IPS DF 4.7 (cell line): ENCODE data around the gene ADM2.

Experiments
- DNase-seq: peaks from one replicate; pipeline ENCODE4 v3.0.0-alpha.2; 2013; ENCODE audit warnings: low spot score; ENCODE audit errors: extremely low read depth

ADM2 gene

DNA sequence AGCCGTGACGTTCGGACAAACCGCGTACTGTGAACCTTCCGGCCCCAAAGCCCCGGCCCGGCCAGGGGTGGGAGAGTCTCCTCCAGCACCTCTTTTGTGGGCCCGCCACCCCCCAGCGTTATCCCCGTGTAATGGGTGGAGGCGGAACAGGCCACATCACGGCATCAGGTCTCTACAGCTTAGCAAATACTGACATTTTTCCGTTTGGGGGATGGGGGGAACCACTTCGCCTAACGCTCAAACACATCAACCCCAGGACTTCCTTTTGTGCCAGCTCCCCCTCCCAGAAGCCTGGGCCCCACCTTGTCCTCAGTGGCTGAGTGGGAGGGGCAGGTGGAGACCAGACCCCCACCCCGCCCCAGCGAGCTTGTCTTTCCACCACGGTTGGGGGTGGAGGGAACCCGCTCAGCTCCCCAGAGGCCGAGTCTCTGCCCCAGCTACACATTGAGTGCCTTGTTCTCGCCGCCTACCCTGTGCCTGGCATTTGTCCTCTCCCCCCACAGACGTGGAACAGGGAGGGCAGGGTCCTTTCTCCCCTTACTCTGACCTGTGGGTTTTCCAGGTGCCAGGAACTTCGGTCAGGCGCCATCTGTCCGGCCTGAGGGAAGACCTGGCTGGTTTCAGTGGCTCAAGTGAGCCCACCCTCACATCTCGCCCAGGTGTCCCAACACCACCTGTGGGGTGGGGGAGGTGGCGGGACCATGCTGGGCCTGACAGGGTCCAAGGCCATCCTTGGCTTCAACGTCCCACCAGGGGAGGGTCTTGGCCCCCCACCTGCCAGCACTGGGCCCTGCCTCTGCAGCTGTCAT is 36.1 kb upstream of the ADM2 start:
- no peak for DNase-seq

DNA sequence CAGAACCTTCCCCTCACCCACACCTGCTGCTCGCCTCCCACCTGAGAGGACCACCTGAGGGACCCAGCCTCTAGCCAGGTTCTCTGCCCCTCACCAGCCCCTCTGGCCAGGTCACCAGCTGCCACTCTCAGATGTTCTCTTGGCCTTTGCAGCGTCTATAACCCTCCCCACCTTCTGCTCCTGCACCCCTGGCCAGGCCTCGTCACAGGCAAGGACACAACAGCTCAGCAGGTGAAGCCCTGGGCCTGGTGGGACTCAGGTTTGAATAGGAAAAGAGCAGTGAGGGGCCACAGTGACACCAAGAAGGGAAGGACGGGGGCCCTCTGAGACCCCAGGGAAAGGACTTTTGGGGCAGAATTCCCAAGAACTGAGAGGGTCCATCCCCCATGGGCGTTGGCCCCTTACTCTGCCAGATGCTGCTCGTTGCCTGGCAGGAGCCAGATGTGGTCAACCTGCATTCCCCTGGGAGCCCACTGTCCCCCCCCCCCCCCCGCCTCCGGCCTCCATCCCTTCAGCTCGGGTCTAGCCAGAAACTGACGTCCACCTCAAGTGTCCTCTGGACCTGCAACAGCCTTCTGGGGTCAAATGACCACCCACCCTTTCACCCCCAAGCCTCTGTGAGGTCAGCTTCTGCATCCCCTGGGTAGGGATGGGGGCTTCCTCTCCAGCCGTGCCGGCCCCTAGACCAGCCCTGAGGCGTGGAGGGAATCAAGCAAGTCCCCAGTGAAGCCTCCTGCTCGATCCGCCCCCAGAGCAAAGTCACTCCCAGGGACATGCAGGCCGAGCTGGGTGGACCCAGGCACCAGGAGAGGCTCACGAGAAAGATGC is 35.2 kb upstream of the ADM2 start:
- DNase-seq: no peak

DNA sequence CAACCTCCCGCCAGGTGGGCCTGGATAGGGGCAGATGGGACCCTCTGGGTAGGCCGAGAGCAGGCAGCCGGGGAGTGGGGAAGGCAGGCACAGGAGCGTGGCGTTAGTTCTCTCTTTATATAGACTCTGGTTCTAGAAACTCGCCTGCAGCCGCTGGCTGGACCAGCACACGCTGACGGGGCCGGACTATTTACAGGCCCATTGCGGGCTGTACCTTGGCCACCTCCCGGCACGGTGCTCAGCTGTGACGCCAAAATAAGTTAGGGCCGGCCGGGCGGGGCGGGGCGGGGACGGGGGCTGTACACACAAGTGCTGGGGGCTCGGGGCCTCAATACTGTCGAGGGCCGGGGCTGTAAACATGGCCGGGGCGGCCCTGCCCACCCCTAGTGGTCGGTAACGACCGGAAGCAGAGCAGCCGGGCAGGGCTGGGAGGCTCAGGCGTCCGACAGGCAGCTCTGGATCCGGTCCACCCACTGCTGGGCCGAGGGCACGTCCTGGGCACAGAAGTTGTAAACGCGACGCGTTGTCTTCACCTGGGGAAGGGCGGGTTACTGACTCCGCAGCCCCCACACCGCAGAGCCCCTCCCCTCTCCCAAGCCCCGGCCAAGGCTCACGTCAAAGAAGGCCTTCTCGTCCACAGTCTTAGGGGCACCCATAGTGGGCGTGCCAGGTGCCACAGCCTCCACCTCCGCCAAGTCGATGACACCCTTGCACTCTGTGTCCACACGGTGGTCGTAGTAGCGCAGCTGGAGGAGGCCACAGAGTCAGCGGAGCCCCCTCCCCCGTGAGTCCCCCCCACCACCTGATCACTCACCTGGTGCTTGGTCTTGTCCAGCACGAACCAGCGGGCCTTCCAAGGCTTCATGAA is 34.4 kb upstream of the ADM2 start:
- no peak for DNase-seq

DNA sequence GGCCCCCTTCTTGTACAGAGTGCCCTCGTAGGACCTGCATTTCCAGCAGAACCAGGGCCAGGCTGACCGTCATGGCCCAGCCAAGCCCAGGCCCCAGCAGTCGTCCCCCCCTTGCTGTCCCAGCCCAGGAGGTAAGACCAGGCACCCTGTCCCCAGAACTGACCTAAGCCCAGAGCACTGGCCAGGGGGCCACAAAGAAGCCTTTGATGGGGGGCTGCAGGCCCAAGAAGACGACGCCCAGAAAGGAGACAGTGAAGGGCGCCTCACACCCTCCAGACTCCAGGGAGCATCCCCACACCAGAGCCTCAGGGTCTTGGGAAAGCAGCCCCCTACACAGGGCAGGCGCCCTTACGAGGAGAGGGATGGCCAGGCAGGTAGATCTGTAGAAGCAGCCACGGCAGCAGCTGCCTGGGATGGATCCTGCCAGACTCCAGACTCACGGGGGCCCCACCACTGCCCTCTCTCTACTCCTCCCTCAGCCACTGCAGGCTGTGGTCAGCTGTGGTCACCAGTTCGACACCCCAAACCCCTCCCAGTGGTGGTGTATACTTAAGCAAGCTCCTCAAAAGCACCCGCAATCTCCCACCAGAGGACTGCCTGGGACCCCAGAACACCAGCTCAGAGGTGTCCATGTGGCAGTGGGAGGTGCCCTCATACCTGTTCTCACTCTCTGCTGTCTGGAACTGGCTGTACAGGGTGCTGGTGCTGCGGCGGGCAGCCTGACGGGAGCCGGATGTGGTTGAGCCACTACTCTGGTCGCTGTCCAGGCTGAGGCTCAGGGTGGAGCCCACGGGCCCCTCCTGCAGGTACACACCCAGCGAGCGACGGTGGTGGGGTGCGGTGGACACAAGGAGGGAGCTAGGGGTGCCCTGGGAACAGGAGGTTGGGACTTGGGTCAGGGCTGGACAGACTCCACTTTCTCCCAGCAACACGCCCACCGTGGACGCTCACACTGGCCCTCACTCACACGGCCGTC is 33.5 kb upstream of the ADM2 start:
- no peak for DNase-seq

DNA sequence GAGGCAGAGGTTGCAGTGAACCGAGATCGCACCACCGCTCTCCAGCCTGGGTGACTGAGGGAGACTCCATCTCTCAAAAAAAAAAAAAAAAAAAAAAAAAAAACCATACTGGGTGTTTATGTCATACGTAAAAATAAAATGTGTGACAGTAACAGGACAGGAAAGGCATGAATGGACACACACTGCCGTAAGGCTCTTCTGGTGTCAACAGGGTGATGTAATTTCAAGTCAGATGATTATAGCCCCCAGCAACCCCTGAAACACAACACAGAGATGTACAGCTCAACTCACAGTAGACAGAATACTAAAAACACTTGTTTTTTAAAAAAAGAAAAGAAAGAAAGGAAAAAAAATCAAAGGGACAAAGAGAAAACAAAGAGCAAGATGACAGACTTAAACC is 28.7 kb upstream of the ADM2 start:
- no peak for DNase-seq

DNA sequence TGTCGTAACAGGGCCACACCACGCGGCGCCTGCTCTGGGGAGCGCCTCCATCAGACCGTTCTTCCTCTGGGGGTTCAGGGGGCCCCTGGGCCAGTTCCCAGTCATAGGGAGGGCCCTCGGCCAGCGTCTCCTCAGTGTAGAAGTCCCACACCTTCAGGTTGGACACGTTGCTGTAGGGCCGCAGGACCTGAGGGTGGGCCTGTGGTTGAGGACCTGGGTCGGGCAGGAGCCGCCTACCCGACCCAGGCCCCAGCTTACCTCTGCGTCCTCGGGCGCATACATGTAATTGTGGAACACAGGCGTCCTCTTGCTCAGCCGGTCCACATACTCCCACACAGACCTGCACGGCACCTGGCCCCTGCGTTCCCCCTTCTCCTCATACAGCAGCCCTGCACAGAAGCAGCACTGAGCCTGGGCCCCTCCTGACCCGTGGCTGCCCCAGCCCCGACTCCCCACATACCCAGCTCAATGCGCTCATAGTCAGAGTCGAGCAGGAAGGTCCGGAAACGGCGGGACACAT is 26.7 kb upstream of the ADM2 start:
- DNase-seq: no peak

DNA sequence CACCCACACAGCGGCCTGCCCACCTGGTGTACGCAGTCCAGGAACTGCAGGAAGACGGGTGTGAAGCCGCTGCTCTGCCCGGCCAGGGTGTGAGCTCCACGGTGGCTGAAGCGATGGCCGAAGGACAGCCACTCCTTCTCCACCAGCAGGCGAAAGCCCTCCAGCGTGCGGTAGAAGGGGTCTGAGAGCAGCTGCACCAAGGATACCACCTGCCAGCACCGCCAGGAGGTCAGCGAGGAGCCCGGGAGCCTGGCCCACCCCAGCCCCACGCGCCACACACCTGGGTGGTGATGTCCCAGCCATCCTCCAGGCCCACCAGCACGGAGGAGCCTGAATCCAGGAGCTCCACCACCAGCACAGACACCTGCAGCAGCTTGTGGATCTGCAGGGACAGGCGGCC is 26.1 kb upstream of the ADM2 start:
- no peak for DNase-seq

DNA sequence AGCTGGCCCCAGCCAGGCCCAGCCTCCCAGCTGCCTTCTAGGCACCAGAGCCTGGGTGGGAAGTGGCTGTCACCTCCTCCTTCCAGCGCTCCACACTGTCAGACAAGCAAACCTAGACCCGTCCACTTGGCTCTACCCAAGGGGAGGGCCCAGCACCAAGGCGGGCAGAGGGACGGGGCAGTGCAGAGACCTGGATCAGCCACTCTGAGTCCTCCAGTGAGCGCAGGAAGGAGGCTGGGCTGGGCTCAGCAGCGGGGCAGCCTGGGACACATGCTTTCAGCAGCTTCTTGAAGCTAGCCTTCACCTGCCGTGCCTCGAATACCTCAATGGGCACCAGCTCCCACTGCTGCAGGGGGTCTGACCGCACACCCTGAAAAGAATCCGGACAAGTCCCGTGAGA is 25.3 kb upstream of the ADM2 start:
- no peak for DNase-seq

DNA sequence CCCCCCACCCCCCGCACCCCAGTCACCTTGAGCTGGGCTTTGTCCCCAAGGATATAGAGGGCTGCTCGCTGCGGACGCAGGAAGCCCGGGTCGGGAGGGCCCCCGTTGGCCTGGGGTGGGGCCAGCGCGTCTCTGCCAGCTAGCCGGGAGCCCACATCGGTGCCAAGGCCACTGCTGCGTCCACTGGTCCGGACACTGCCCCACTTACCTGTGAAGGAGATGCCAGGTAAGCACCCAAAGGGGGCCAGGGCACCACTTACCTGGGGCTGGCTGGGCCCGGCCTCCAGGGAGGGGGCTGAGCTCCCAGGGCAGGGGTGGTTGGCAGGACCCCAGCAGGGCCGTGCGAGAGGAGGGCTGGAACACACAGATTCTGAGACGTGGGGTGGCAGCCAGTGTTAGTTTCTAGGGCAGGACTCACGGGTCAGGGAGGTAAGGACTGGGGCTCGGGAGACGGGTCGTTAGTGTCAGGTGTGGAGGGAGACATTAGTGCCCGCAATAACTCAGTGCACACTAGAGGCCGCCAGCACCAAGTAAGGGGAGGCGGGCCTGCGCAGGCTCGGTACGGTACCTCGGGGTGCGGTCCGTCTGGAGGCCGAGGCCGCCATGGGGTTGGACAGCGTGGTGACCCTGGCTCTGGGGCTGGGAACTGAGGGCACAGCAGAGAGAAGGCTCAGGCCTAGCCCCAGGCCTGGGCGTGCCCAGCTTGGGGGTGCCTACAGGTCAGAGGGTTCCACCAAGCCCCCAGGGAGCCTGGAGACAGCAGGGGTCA is 24.7 kb upstream of the ADM2 start:
- no peak for DNase-seq

DNA sequence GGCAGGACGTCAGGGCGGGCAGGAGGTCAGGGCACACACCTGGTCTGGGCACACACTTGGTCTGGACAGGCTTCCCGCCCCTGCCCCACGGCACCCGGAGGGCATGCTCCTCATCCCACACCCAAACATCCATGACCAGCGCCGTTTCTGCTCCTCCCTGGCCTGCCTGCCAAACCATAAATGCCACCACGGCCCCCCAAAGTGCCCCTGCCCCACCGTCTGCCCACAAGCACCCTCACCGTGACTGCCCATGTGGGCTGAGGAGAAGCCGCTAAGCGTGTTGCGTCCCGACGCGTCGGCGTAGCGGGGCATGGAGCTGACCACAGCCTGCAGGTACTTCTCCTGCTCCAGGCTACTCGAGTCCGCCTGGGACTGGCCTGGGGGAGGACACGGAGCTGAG is 22.3 kb upstream of the ADM2 start:
- no peak for DNase-seq

DNA sequence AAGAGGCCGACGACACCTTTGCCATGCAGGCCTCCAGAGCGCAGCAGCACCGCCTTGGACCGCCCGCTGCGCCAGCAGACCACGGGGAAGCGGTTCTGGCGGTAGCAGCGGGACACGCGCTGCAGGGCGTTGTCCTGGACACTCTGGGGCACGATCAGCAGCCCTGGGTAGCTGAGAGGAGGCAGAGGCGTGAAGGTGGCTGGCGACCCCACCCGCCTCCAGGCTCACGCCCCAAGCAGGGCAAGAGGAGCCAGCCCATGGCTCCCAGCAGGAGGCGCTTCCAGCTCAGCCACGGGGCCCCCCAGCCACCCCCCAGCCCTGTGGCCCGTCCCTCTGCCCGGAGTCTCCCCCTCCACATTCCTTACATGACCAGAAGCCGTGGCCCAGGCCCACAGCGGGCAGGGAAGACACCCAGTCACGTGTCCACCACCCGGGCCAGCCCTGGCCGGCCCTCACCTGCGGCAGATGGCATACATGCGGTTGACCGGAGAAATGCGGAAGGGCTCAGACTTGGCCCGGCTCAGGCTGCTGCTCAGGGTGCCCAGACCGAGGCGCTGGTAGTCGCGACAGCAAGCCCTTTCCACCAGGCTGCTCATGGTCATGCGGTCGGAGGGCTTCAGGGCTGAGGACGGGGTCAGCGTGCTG is 21.7 kb upstream of the ADM2 start:
- no peak for DNase-seq

DNA sequence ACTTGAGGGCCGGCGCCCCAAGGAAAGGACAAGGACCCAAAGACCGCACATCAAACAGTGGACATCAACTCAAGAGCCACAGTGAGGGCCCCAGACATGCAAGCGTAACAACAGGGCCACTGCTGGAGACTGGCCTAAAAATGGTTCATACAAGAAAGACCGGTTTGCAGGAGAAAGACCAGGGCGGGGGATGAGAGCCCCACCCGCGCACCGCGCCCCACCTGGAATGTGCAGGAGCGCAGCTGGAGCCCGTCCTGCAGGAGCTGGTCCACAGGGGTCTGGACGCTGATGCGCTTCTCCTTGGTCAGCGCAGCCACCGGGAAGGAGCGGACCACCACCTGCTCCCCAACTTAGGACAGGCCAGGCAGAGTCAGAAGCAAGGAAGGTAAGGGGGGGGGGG is 20.4 kb upstream of the ADM2 start:
- no peak for DNase-seq

DNA sequence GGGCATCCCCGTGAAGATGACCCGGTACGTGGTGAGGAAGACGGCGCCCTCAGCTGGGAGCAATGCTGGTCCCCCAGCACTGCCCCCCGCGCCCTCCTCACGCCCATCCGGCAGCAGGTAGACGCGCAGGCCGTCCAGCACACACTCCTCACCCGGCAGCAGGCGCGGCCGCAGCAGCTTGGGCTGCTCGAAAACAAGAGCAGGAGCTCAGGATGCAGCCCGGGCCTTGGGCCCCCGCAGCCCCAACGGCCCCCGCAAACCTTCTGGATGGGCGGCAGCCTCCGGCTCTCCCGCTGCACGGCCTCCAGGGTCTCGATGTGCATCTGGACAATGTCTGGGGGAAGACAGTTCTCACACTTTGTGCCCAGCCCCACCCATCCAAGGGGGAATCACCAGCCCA is 19.8 kb upstream of the ADM2 start:
- DNase-seq: no peak

DNA sequence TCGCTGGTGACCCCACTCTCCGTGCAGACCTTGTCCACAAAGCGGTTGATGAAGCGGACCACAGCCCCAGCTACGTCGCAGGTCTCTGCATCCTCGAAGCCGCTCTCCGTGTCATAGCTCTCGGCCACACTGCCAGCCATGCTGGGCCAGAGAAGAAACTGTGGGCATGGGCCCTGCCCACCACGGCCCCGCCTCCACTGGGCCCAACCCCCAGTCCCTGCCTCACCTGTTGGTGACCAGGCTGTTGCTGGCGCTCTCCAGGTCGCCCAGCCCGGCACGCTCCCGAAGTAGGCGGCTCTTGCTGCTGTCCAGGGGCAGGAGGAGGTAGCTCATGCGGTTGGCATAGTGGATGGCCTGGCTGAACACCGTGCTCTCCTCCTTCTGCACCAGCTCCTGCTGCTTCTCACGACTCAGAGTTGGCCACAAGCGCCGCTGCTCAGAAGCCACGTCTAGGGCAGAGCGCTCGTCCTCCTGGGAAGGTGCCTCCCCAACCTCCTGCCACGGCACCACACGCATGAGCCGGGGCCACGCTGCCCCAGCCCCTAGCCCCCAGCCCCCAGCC is 19.3 kb upstream of the ADM2 start:
- no peak for DNase-seq

DNA sequence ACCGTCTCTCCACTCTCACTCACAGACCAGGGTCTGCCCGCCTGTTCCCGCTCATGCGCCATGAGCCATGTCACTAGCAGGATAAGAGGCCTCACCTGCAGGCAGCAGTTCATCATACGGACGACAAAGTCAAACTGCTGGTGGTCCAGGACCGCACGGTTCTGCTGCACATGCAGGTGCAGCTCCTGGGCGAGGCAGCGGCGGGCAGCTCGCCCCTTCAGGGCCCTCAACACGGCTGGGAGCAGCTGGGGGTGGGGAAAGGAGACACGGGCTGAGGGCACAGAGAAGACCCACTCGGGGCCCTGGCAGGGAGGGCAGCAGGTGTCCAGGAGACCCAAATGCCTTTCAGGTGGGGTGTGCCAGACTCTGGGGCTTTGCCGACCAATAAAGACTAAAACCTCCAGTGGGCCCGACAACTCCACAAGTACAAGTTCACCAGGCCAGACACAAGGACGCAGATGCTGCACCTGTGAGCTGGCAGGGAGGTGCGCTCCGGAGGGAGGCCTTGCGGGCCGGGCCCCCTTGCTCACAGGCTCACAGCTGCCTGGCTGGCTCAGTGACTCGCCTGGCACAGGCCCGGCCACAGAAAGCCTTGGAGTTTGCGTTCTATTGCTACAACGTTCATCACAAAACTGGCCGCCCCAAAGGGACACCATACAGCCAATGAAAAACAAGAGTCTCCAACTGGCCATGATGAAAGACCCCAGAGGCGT is 18.0 kb upstream of the ADM2 start:
- DNase-seq: no peak

DNA sequence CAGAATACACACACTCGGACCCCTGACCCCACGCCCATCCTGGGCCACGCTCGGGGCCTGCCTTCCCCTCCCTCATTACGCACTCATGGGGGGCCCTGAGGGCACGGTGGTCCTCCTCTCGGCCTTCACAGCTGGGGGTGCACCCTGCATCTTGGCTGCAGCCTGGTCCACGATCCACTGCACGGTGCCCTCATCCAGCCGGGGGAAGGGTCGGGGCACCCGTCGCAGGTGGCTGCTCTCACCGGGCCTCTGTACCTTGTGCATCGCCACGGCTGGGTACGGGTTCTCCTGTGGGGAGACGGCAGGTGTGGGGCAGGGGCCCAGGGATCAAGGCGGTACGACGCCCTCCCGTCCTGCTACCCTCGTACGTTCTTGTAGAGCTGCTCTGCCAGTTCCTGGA is 16.9 kb upstream of the ADM2 start:
- DNase-seq: no peak

DNA sequence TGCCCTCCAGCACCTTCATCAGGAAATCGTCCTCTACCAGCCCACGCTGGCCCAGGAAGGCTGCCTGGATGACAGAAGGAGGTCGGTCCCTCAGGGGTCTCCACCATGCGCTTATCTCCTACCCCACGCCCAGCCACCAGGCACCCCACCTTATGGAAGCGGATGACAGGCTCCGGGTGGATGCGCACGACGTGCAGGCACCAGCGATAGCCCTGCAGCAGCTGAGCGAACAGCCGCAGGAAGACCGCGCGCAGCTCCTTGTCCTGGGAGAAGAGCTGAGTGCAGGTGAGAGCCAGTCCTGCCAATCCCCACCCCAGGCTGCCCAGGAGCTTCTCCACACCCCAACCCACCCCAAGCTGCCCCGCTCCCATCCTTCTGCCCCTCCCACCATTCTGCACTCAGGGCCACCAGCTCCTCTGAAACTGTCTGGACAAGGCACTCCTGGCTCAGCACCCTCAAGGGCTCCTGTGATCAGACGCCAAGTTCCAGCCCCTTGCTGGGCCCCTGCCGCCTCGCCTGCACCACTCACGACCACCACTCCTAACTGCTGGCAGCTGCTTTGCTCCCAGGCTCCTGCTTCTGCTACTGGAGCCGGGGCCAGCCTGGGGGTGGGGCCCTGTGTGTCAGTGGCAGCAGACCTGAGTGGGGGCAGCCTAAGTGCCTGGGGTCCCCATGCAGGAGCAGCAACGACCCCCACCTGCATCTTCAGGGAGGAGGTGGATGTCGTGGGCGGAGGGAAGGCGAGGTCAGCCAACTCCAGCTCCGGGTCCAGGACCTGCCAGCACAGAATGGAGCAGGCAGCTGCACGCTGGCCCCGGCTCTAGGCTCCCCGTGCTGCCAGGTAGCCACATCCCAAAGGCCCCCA is 16.0 kb upstream of the ADM2 start:
- no peak for DNase-seq
